KBM-7 (cell line): ENCODE data around the gene PLEKHG5.

Experiments used
- DNase-seq: peaks from one replicate; pipeline ENCODE4 v3.0.0-alpha.2; 2015
- in situ Hi-C: fragments of 300-500 bp; cut with MboI; formaldehyde crosslinking; loops from 2 replicates; pipeline ENCODE4 v1.14.3; 2020; ENCODE audit warnings: low sequenced_read_pairs, low pct_unique_long_range_greater_than_20kb, mixed read lengths

Gene PLEKHG5, protein sequence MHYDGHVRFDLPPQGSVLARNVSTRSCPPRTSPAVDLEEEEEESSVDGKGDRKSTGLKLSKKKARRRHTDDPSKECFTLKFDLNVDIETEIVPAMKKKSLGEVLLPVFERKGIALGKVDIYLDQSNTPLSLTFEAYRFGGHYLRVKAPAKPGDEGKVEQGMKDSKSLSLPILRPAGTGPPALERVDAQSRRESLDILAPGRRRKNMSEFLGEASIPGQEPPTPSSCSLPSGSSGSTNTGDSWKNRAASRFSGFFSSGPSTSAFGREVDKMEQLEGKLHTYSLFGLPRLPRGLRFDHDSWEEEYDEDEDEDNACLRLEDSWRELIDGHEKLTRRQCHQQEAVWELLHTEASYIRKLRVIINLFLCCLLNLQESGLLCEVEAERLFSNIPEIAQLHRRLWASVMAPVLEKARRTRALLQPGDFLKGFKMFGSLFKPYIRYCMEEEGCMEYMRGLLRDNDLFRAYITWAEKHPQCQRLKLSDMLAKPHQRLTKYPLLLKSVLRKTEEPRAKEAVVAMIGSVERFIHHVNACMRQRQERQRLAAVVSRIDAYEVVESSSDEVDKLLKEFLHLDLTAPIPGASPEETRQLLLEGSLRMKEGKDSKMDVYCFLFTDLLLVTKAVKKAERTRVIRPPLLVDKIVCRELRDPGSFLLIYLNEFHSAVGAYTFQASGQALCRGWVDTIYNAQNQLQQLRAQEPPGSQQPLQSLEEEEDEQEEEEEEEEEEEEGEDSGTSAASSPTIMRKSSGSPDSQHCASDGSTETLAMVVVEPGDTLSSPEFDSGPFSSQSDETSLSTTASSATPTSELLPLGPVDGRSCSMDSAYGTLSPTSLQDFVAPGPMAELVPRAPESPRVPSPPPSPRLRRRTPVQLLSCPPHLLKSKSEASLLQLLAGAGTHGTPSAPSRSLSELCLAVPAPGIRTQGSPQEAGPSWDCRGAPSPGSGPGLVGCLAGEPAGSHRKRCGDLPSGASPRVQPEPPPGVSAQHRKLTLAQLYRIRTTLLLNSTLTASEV

DNA sequence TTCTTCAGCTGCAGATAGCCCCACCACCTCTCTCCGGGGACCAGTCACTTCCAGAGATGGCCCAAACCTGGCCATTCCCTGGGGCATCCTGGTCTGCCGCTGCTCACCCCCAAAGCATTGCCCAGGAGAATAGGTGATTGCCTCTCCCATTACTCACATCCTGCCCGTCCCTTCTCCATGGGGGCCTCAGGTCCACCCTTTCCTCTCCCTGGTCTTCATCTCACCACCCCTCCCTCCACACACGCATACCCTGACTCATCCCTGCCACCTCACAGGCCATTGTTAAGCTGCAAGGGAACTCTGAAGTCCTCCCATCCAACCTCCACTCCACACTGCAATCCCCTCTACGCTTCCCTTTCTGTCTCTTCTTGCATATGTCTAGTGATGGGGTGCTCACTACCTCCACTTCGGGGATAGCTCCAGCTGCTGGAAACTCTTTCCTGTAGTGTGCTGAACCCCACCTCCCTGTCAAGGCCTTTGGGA, at the start of gene PLEKHG5:
PLEKHG5 (minus strand) TSS at position 188 of the 483 bp plus-strand sequence. CDS start 14,096 bp downstream, outside the sequence.
- DNase-seq = no peak
- in situ Hi-C loops = no loop called here

DNA sequence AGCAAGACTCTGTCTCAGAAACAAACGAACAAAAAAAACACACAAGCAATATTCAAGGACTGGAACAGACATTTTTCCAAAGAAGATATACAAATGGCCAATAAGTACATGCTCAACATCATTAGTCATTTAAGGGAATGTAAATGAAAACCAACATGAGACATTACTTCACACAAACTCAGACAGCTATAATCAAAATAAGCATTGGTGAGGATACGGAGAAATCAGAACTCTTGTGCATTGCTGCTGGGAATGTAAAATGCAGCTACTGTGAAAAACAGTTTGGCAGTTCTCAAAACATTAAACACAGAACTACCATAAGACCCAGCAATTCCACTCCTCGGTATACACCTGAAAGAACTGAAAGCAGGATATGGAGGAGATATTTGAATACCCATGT, 47.5 kb upstream of the PLEKHG5 start:
- in situ Hi-C loops = no loop called here
- DNase-seq = no peak

DNA sequence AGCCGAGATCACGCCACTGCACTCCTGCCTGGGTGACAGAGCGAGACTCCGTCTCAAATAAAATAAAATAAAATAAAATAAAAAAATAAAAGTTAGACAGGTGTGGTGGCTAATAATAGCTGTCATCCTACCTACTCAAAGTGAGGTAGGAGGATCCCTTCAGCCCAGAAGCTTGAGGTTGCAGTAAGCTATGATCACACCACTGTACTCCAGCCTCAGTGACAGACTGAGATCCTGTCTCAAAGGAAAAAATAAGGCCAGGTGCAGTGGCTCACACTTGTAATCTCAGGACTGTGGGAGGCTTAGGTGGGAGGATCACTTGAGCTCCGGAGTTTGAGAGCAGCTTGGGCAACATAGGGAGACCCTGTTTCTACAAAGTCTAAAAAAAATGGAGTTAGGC, 44.8 kb upstream of the PLEKHG5 start:
- in situ Hi-C loops = no loop called here
- DNase-seq = no peak

DNA sequence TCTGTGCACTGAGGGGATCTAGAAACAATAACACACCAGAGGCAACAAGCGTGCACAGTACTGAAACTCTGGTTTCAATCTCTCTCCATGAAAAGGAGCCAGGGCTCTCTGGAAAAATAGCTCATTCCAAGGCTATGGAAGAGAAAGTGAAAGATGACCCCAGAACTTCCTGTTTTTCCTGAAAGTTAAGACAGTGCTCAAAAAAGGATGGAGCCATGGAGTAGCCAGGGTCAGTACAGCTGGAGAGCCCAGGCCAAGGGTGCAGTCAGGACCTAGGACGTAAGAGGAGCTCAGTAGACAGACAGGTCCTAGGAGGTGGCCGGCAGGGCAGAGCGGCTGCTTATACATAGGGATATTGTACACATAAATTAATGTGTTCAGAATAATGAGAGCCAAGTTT, 43.7 kb upstream of the PLEKHG5 start:
- DNase-seq = no peak
- in situ Hi-C loops = no loop called here

DNA sequence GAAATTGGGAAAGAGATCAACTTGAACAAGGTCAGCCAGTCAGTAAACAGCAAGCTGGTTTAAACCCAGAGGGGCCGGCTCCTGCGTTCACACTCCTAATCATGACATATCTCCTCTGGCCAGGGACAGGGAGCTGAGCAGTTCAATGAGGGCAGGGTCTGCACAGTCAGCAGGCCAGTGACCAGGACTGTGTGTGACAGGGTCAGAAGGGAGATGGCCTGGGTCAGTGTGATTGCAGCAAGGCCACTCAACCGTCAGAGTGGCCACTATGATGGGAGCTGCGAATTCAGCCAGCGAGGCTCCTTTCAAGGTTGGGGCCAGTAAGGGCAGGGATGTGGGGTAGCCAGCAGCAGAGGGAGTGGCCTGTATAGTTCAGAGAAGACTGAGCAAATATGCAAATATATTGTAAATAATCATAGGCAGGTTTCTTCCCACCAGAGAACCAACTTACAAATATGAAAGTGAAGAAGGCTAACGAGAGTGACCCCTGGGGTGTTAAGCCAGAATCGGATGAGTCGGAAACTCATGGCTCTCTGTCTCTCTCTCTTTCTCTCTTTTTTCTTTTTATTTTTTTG, 42.9 kb upstream of the PLEKHG5 start:
- DNase-seq = no peak
- in situ Hi-C loops = no loop called here

DNA sequence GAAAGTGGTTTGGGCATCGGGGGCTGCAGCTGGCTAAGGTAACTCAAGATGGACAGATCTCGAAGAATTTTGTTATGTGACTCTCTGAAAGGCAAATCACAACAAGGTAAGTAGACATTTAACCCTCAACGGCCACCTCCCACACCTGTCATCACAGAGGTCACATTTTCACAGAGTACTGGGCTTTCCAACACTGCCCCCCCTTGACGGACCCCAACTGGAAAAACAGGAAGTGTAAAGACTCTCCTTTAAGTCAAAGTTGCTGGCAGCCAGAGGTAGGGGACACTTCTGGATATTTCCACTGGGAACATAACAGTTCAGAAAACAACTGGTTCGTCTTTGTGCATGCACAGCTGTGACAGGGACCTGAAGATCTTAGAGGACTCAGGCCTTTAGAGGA, 40.5 kb upstream of the PLEKHG5 start:
- in situ Hi-C loops = no loop called here
- no peak for DNase-seq

DNA sequence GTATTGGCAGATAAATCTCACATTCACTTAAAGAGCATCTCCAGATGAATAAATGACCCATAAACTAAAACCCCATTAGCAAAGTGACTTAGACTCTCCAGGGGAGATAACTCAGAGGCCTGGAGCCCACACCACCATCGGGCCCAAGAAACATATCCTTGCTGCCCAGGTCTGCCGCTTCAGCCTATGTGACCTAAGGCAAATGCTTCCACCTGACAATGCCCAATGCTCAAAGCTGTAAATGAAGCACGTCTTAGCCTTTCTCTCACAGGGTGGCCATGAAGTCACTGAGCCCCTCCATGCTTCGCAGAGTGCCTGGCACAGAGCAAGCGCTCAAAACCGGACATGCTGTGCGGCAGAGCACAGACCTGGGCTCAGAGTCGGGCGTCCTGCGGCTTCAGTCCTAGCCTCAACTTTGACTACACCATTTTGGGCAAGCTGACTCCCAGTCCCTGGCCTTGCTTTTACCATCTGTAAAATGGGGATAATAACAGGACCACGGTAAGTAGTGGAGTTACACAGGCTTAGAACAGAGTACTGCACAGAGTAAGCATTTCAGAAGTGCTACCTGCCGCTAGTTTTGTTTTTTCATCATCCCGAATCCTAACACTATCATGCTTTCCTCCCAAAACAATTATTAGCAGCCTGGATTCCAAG, 39.2 kb upstream of the PLEKHG5 start:
- no peak for DNase-seq
- in situ Hi-C loops = no loop called here

DNA sequence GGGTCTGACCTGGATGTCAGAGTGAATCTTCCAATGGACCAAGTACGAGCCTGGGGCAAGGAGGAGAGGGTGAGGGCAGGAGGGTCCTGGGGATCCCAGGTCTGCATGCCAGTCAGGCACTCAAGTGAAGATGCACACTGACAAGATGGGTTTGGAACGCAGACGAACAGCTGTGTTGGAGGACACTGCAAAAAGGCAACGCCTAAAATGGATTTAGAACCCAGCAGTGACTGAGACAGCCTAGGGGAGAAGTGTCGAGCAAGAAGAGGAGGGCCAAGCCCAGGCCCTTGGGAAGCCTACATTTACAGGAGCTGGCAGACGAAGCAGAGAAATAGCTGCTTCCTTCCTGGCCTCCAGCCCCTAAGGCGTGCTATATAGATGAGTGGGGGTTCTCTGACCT, 37.0 kb upstream of the PLEKHG5 start:
- in situ Hi-C loops = no loop called here
- DNase-seq = no peak

DNA sequence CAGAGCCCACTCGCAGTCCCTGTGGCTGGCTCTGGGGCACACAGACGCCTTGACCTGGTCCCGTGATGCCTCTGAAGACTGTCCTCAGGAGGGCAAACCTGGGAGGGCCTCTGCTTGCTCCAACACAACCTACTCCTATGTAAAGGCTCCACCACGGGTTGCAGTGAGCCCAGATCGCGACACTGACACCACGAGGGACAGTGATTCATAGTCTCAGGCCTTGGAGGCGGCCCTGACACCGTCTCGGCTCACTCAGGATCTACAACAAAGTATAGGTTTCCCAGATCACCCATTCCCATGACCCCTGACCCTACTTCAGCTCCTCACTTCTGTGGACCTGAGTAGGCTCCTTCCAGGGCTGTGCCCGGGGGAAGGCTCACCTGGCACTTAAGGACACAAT, 34.8 kb upstream of the PLEKHG5 start:
- no peak for DNase-seq
- in situ Hi-C loops = no loop called here

DNA sequence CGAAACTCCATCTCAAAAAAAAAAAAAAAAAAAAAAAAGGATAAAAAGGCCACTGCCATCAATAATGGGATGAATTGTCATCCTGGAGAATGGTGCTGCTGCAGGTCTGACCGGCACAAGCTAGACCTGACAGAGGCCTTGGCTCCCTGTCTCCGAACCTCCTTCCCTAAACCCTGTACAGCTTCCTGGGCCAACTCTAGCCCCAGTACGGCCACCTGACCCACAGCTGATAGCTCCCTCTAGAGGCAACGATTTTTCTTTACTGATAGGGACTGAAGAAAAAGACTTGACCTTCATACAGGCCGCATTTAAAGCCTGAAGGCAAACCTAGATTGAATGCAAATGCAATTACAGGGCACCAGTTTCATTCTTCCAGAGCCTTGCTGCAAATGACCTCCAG, 32.1 kb upstream of the PLEKHG5 start:
- in situ Hi-C loops = no loop called here
- peak; percentile 57 for DNase-seq

DNA sequence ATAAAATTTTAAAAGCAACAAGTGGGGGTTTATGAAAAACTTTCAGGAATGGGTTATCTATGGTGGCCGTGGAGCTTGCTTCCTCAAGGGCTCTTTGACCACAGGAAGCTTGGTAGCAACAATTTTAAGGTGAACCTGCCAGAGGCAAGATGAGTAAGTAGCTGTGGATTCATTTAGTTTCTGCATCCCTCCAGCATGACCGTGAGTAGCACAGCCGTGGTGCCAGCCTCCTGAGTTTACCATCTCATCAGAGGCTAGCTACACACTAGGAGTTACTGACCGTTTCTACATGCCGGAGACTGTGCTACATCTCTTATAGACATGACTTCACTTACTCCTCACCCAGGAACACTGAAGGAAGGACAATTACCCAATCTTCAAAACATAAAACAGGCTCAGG, 30.1 kb upstream of the PLEKHG5 start:
- in situ Hi-C loops = no loop called here
- no peak for DNase-seq

DNA sequence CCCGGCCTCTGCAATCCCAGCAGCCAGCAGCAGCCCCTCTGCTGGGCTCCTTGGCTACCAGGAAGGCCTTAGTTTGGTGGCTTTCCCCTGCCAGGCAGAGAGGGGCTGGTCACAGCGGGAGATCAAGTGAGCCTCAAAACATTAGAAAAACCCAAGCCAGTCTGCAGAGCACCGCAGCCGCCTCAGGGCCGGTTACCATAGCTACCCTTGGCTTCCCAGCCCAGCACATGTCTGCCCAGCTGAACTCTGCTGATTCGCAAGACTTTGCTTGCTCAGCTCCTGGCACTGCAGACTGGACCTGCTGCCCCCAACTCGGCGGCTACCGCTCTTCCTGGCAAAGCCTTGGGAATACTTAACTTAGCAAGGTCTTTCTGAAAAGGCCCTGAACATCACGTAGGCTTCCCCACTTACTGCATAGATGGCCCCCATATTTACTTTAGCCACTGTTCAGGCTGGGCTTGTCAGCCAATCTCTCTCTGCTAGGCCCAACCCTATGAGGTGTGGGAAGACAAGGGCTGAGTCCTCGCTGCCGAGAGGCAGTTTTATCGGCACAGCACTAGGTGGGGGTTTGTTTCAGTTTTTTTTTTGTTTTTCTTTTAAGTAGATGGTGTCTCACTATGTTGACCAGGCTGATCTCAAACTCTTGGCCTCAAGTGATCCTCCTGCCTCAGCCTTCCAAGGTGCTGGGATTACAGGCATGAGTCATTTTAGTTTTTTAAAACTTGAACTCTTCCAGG, 28.6 kb upstream of the PLEKHG5 start:
- in situ Hi-C loops = no loop called here

DNA sequence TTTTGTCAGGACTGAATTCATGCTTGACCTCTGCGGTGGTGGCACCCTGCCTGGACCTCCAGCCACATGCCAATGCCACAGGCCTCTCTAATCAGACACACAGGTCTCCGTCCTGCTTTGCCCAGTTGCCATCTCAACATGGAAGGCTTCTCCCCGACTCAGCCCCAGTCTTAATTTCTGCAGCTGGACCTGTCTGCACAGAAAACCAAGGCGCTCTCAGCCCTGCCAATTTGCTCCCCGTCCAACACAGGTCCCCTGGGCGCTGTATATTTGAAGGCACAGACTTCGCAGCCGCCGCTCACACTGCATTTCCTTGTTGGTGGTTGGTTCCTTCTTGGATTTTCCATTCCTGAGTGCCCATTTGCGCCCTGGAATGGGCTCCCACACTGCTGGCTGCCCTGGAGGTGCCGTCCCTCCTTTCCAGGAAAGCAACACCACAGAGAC, 28.0 kb upstream of the PLEKHG5 start:
- no peak for DNase-seq

More for the DNA sequence above, 28.6 kb upstream of the PLEKHG5 start:
- no peak for DNase-seq

DNA sequence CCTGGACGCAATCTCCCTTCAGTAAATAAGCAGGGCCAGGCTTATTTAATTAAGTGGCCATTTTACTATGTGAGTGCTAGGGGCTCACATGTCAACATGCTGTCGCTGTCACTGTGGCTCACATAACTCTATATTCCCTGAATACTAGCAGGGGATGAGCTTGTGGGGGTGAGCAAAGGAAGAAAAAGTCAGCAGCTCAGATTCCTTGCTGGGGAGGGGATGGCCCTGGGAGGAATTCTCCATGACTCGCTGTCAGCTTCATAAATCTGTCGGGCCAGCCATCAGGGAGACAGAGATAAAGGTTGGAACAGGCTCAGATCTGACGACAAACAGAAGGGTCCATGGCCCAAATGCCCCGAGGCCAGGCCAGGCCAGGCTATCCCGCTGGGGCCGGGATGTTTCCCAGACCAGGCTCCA, 26.0 kb upstream of the PLEKHG5 start:
- DNase-seq = no peak
- in situ Hi-C loops = no loop called here

More for the DNA sequence above, 28.0 kb upstream of the PLEKHG5 start:
- in situ Hi-C loops = no loop called here

DNA sequence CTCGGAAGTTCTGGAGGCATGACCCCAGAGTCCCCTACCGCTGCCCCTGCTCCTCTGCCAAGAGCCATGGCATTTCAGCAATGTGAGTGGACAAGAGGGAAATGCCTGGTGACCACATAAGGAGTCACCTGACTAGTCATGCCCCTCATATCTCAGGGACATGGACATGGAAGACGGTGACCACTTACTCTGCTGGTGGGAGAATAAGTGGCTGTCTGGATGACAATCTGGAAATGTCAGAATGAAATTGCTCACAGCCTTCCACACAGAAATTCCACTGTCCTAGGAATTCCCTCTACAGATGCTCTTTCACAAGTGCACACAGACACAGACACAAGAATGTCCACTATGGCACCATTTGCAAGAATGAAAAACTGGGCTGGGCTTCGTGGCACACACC, 24.3 kb upstream of the PLEKHG5 start:
- in situ Hi-C loops = no loop called here

DNA sequence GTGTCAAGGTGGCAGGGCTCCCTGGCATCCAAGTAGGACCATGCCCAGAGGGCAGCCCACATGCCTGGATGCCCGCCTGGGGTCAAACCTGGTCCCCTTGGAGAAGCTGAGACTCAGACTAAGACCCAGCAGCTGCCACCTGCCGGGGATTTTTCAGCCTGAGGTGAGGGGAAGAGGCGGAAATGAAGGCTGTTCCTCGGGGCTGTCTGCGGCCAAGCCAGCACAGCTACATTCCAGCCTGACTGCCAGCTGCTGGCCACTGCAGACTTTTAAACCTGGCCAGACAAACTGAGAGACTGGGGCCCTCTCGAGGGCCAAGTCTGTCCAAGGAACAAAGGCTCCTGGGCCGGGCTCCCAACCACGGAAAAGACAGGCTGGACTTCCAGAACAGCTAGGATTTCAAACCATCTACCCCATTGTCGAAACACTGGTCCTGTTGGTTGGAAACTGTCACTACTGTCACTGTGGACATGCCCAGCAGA, 21.9 kb upstream of the PLEKHG5 start:
- no peak for DNase-seq
- in situ Hi-C loops = no loop called here

More for the DNA sequence above, 24.3 kb upstream of the PLEKHG5 start:
- DNase-seq = no peak

DNA sequence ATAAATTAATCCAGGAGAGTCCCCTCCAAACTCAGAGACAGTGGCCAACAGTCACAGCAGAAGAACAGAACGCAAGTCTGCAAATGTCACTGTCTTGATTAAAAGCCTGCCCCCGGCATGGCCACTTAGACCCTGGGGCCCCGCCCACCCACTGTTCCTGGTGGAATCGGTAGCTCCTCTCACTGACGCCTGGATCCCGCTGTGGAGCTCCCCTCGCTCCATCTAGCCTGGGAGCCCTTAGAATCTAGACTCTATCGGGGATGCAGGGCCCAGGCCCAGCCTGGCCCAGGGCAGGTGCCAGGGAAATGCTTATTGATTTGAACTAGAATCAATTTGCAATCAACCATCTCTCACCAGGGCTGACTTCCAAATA, 21.4 kb upstream of the PLEKHG5 start:
- no peak for DNase-seq
- in situ Hi-C loops = no loop called here

DNA sequence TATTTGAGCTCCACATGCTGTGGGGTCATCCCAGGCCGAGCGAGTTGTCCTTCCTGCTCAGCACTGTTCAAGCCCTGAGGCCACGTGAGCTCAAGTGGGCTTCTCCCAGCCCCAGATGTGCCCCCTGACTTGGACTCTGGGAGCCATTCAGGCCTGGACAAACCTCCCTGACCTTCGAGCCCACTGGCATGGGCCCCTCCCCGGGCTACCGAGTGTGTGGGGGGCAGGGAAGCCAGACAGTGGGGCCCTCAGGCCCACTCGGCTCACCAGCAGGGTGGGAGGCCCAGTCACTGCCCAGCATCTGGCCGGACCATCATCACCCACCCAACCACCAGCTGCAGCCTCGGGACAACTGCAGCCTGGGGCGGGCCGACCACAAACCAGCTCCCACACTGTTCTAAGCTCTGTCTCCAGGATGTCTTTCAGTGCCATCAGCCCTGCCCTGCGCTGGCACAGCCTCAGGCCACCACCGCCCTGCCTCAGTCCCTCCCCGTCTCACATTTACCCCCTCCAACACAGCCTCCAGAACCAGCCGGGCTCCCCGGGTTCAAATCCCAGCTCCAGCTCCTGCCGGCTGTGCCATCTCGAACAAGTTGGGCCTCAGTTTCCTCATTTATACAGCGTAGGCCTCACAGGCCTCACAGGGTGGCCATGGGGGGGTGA, 20.9 kb upstream of the PLEKHG5 start:
- in situ Hi-C loops = no loop called here
- DNase-seq = no peak
